Adrenal gland (tissue), 12 donors: ENCODE measurements around the gene GRIN3A. TPM values are rescaled to one million over a fixed set of nuclear protein-coding genes. Genes with fewer than 3 reads are reported as not detected.

Experiments used
- DNase-seq, 7 donors: peaks; one replicate each; pipeline ENCODE4 v3.0.0-alpha.2; 2019 to 2020
- H3K27ac ChIP-seq, 5 donors: fragments of 200-600 bp; sonication (generic) in 4 of 5; 1 replicate in 3 of 5; 2 replicates in 2 of 5; pipeline versions ENCODE4 v1.5.1 to v1.8.0; 2016 to 2020; ENCODE audit warnings: mild to moderate bottlenecking in 1 of 5
- H3K27me3 ChIP-seq: fragments of 200-600 bp; 2 replicates; pipeline ENCODE4 v1.8.0; 2021
- H3K36me3 ChIP-seq, 2 donors: fragments of 200-600 bp; replicated peaks in 1 of 2; 1 replicate in 1 of 2; 2 replicates in 1 of 2; pipeline versions ENCODE4 v1.5.1 to v1.8.0; 2018 to 2022
- H3K4me1 ChIP-seq, 2 donors: fragments of 200-600 bp; replicated peaks in 1 of 2; 1 replicate in 1 of 2; 2 replicates in 1 of 2; pipeline versions ENCODE4 v1.5.1 to v1.8.0; 2018 to 2021
- H3K4me3 ChIP-seq, 4 donors: fragments of 200-600 bp; sonication (generic) in 3 of 4; one replicate each; pipeline ENCODE4 v1.5.1; 2016 to 2018
- H3K9me3 ChIP-seq, 3 donors: fragments of 200-600 bp; sonication (generic) in 1 of 3; replicated peaks in 1 of 3; 1 replicate in 2 of 3; 2 replicates in 1 of 3; pipeline versions ENCODE4 v1.5.1 to v1.8.0; 2016 to 2021
- CTCF ChIP-seq, 6 experiments: fragments of 450-650 bp in 4 of 6; fragments of 200-600 bp in 2 of 6; sonication (generic) in 1 of 6; IDR thresholded peaks; 1 replicate in 5 of 6; 2 replicates in 1 of 6; pipeline versions ENCODE4 v1.5.1 to v1.8.0; 2016 to 2021; ENCODE audit warnings: antibody characterized with exemption in 6 of 6, mild to moderate bottlenecking in 2 of 6, moderate library complexity in 1 of 6
- POLR2A ChIP-seq, 2 donors: fragments of 450-650 bp; IDR thresholded peaks; one replicate each; pipeline ENCODE4 v1.6.1; 2017; ENCODE audit warnings: antibody characterized with exemption in 2 of 2, mild to moderate bottlenecking in 2 of 2, moderate library complexity in 1 of 2
- WGBS, 4 donors: extraction: QIAGEN DNeasy Blood & Tissue Kit in 2 of 4; methylation state at CpG; one replicate each; pipeline versions ENCODE4 v1.1.5 to v1.1.7; 2013 to 2017; 5-methylcytosine and 5-hydroxymethylcytosine counted together
- intact Hi-C, 2 donors: fragments of 100-400 bp; cut with DNase I; formaldehyde crosslinking; loops; one replicate each; pipeline versions ENCODE4 v1.14.1 to v1.15.0; 2022 to 2023
- polyA plus RNA-seq, 3 donors: library from polyadenylated mRNA; stranded (reverse); fragments of 200-250 nt in 2 of 3; fragments of 350-450 nt in 1 of 3; fragmentation: Illumina TruSeq in 1 of 3; extraction: RNeasy Lipid Tissue Mini Kit (QIAGEN cat#74804) in 1 of 3; gene quantifications; one replicate each; pipeline ENCODE4 v1.2.3, GENCODE V29; 2013 to 2014
- total RNA-seq, 9 donors: library from RNA; depleted of rRNA in 4 of 9; stranded (reverse); fragments of >200 nt in 4 of 9; fragments of 120-200 nt in 1 of 9; fragmentation: NEBNext Ultra II Directional in 1 of 9; extraction: Animal tissue kit (Norgen Biotek cat#: 25700) in 1 of 9; gene quantifications; one replicate each; pipeline versions ENCODE4 v1.1.0 to v1.2.4, GENCODE V29; 2013 to 2023
- donor health status: healthy with polysubstance abuse.
- donor health status: Bipolar disorder and iron deficiency.
- donor health status: DM: yes; HTN: yes; CAD: no.
- donor health status: DM: no; HTN: no; CAD: no.
- donor health status: DM: no; HTN: no; CAD: no.
- donor health status: DM: yes; HTN: yes; CAD: no.

The GRIN3A gene
- total and polyA plus RNA-seq, 12 donors: under 0.01 to 0.22 (median 0.11) TPM; not detected in 2

- TF ChIP-seq CTCF (IDR thresholded peaks at IDR 0.05) (no peak), POLR2A (IDR thresholded peaks at IDR 0.05) (no peak)
- Histone ChIP-seq H3K9me3 (no peaks in the 10 kb centered on the region), H3K4me3 (no peak overlapping the region), H3K4me1 (no peaks in the 10 kb centered on the region), H3K27ac (no peak overlapping the region), H3K27me3 (no peaks in the 10 kb centered on the region), H3K36me3 (no peaks in the 10 kb centered on the region)
- intact Hi-C loops: no loop called here
- DNase-seq: peak in 1 of 7 donors; percentile 4
- WGBS, 4 donors: 31 to 47% (median 37%) methylated on average over 3 of the region's 3 CpGs
Observed at GRCh38 chr9:101578378-101578777, 160.1 kb downstream of the GRIN3A start.

DNA sequence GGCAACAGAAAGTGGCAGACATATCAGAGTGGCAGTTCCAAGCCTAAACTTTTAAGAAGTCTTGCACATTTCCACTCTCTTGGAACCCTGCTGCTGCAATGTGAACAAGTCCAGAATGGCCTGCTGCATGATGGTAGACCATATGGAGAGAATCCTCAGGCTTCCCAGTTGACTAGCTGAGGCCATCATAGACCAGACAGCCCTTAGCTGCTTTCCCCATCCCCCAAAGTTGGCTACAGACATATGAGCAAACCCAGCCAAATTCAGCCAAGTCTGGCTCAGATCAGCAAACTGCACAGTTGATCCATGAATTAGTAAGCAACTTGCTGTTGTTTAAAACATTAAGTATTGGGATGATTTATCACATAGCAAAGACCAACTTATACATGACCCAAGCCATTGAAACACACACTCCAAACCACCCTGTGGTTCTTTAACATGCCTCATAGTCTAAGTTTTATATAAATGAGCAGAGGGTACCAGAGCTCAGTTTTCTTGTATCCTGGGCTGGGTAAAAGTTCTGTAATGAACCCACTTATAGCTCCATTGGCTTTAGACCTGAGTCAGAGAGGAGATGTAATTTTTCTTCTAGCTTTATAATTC lies 163.6 kb downstream of the GRIN3A start:
- Histone ChIP-seq H3K36me3 (no peaks in the 10 kb centered on the region), H3K4me3 (no peak overlapping the region), H3K27me3 (no peaks in the 10 kb centered on the region), H3K27ac (no peak overlapping the region), H3K9me3 (no peaks in the 10 kb centered on the region), H3K4me1 (no peaks in the 10 kb centered on the region)
- intact Hi-C loops: no loop called here
- TF ChIP-seq POLR2A (IDR thresholded peaks at IDR 0.05) (no peak), CTCF (IDR thresholded peaks at IDR 0.05) (no peak)
- no peak for DNase-seq

- DNase-seq: no peak
- Histone ChIP-seq H3K27ac (no peak overlapping the region), H3K4me3 (no peak overlapping the region), H3K36me3 (no peaks in the 10 kb centered on the region), H3K9me3 (no peaks in the 10 kb centered on the region), H3K4me1 (no peaks in the 10 kb centered on the region), H3K27me3 (no peaks in the 10 kb centered on the region)
- 64 to 89% (median 78%) methylated on average over 2 of the region's 2 CpGs for WGBS, 4 donors
- intact Hi-C loops: no loop called here
- TF ChIP-seq CTCF (IDR thresholded peaks at IDR 0.05): no peak
Observed at GRCh38 chr9:101572316-101572715, 166.1 kb downstream of the GRIN3A start.

- DNase-seq: no peak
- no peak for TF ChIP-seq POLR2A (IDR thresholded peaks at IDR 0.05)
- no peak for TF ChIP-seq CTCF (IDR thresholded peaks at IDR 0.05)
- intact Hi-C loops: no loop called here
- Histone ChIP-seq H3K27ac (no peak overlapping the region), H3K36me3 (peaks cover 0 to 3% of the 10 kb centered on the region in 2 donors), H3K4me1 (no peaks in the 10 kb centered on the region), H3K9me3 (no peaks in the 10 kb centered on the region), H3K4me3 (no peak overlapping the region), H3K27me3 (no peaks in the 10 kb centered on the region)
- WGBS, 4 donors: 76 to 100% (median 85%) methylated on average over 1 of the region's 1 CpG
Observed at GRCh38 chr9:101571114-101571513, 167.3 kb downstream of the GRIN3A start.
